GM19455 (cell line): Measurements from ENCODE around the gene RASAL3.
"Not testable (repeated sequence)": the region's sequence is repeated elsewhere in the genome, so short reads cannot be mapped to it uniquely, and the experiment has no call there.

Experiments
- ATAC-seq: cut with Tn5 transposase; IDR thresholded peaks from one replicate; pipeline ENCODE4 v1.9.1; 2021; ENCODE audit not compliant: unreplicated experiment

RASAL3 gene

GRCh38 chr19:15464394-15465385 is at the start of gene RASAL3:
Gene RASAL3 (minus strand): TSS chr19:15464544. CDS start chr19:15464358, 186 bp downstream.
- no peak for ATAC-seq

- no peak for ATAC-seq
Measured at GRCh38 chr19:15511671-15512424, 47.5 kb upstream of the RASAL3 start.

GRCh38 chr19:15508035-15508710 is 43.8 kb upstream of the RASAL3 start, which contains the start of gene CYP4F22:
Gene CYP4F22 (plus strand): TSS chr19:15508525. CDS start chr19:15525337, 16,812 bp downstream.
- no peak for ATAC-seq

GRCh38 chr19:15507068-15508034 is 43.0 kb upstream of the RASAL3 start:
- ATAC-seq, result no peak

GRCh38 chr19:15506074-15506571 is 41.8 kb upstream of the RASAL3 start:
- no peak for ATAC-seq

GRCh38 chr19:15502264-15502663 is 37.9 kb upstream of the RASAL3 start:
- no peak for ATAC-seq

GRCh38 chr19:15501596-15501995 is 37.3 kb upstream of the RASAL3 start:
- ATAC-seq, result no peak

- no peak for ATAC-seq
Measured at GRCh38 chr19:15498910-15499309, 34.6 kb upstream of the RASAL3 start.

- no peak for ATAC-seq
Measured at GRCh38 chr19:15498156-15498858, 34.0 kb upstream of the RASAL3 start.

- no peak for ATAC-seq
Measured at GRCh38 chr19:15495151-15495550, 30.8 kb upstream of the RASAL3 start.

GRCh38 chr19:15488489-15489226 is 24.3 kb upstream of the RASAL3 start:
- ATAC-seq, result no peak

GRCh38 chr19:15487038-15487437 is 22.7 kb upstream of the RASAL3 start:
- ATAC-seq, result no peak

GRCh38 chr19:15485768-15486167 is 21.4 kb upstream of the RASAL3 start:
- not testable (repeated sequence) for ATAC-seq

- ATAC-seq, result not testable (repeated sequence)
Measured at GRCh38 chr19:15480996-15481395, 16.7 kb upstream of the RASAL3 start.

- ATAC-seq, result no peak
Measured at GRCh38 chr19:15479391-15480345, 15.3 kb upstream of the RASAL3 start, which contains the start of gene PGLYRP2. Gene PGLYRP2 (minus strand): TSS chr19:15479501. CDS start chr19:15479371, 130 bp downstream.

- ATAC-seq, result no peak
Measured at GRCh38 chr19:15476325-15476724, 12.0 kb upstream of the RASAL3 start.

- ATAC-seq, result no peak
Measured at GRCh38 chr19:15475611-15476010, 11.3 kb upstream of the RASAL3 start.
